ENCODE measurements around the gene ATXN1L.
"Not testable (repeated sequence)": the region's sequence is repeated elsewhere in the genome, so short reads cannot be mapped to it uniquely, and the experiment has no call there.

The ATXN1L gene

DNA sequence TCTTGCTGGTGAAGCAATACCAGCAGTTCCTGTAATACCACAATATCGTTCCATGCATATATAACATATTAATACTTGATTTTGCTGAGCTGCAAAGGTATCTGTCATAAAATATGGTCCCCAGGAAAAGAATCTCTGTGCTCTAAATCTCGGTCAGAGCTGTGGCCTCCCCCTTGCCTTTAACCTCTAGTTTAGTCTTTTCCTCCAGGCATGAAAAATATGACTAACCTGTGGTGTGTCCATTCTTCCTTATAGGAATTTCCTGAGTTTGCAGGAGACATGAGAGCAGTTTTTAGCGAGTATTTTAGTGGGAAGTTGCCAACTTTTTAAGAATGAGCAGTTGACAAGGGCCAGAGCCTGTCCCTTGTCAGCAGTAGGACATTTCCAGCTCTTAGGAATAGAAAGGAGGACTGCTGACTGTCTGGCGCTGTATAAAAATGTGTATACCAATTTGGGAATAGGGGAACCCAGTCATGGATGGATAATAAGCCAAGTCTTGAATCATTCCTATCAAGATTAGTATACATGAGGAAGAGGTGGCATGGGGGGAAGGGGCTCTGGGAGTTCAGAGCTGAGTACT, 8.7 kb downstream of the ATXN1L start:
- intact Hi-C loops (cut with DNase I; ENCODE audit: low total_unique reads) = no loop called here
- Histone ChIP-seq H3K27me3 (no peaks in the 10 kb centered on the region), H3K4me3 (no peak overlapping the region), H3K36me3 (peaks cover 31 to 68% (median 42%) of the 10 kb centered on the region in 3 donors), H3K9me3 (no peaks in the 10 kb centered on the region), H3K4me1 (peaks cover 0 to 25% (median 4%) of the 10 kb centered on the region in 4 donors), H3K27ac (no peak overlapping the region)
- DNase-seq = no peak
- TF ChIP-seq CTCF (IDR thresholded peaks at IDR 0.05) = no peak

DNA sequence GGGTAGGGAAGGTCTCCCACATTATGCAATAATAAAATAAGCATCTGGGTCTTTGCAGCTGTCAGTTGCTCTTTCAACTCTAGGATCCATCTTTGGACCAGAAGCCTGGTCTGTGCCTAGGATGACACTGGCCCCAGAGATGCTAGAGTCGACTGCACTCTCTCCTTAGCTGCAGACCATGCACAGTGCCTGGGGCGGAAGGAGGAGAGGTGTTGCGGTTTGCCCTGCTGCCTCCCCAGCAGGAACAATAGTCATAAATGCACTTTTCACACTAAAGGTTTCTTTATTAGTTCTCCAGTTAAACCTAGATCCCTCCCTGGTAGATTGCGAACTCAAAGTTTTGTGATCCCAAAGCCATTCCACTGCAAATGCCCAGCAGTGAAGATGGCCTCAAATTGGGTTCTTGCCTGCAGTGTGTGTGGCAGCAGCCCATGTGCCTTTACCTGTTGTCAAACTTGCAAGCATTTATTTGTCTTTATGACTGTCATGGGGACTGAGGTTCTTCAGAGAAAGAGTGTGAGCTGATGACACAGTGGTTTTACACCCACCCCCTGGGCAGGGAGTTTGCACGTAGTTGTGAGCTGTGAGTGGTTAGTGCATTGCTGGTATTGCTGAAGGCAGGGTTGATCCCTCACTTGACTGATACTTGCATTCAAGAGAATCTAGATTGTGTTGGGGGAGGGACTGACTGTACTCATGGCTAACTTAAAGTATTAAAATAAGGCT, 10.3 kb downstream of the ATXN1L start:
- Histone ChIP-seq H3K27me3 (no peaks in the 10 kb centered on the region), H3K4me3 (no peak overlapping the region), H3K4me1 (peaks cover 0 to 32% (median 4%) of the 10 kb centered on the region in 4 donors), H3K9me3 (no peaks in the 10 kb centered on the region), H3K36me3 (peaks cover 16 to 68% (median 40%) of the 10 kb centered on the region in 3 donors), H3K27ac (no peak overlapping the region)
- intact Hi-C loops (cut with DNase I; ENCODE audit: low total_unique reads) = no loop called here
- no peak for DNase-seq
- TF ChIP-seq CTCF (IDR thresholded peaks at IDR 0.05) = no peak

- Histone ChIP-seq H3K4me3 (no peak overlapping the region), H3K36me3 (peaks cover 21 to 68% (median 56%) of the 10 kb centered on the region in 3 donors), H3K27ac (peak overlapping the region in 1 of 2 donors; percentile 41), H3K4me1 (peaks cover 0 to 32% (median 4%) of the 10 kb centered on the region in 4 donors), H3K27me3 (no peaks in the 10 kb centered on the region), H3K9me3 (no peaks in the 10 kb centered on the region)
- DNase-seq = no peak
- intact Hi-C loops (cut with DNase I; ENCODE audit: low total_unique reads) = no loop called here
- TF ChIP-seq CTCF (IDR thresholded peaks at IDR 0.05) = no peak
Observed at GRCh38 chr16:71859762-71860521, 14.2 kb downstream of the ATXN1L start.

GRCh38 chr16:71863995-71864394, 18.2 kb downstream of the ATXN1L start:
- Histone ChIP-seq H3K27me3 (no peaks in the 10 kb centered on the region), H3K9me3 (no peaks in the 10 kb centered on the region), H3K36me3 (peaks cover 21 to 84% (median 59%) of the 10 kb centered on the region in 3 donors), H3K4me1 (peaks cover 0 to 10% (median 0%) of the 10 kb centered on the region in 4 donors), H3K4me3 (no peak overlapping the region), H3K27ac (no peak overlapping the region)
- TF ChIP-seq CTCF (IDR thresholded peaks at IDR 0.05) = no peak
- DNase-seq = no peak
- intact Hi-C loops (cut with DNase I; ENCODE audit: low total_unique reads) = no loop called here

DNA sequence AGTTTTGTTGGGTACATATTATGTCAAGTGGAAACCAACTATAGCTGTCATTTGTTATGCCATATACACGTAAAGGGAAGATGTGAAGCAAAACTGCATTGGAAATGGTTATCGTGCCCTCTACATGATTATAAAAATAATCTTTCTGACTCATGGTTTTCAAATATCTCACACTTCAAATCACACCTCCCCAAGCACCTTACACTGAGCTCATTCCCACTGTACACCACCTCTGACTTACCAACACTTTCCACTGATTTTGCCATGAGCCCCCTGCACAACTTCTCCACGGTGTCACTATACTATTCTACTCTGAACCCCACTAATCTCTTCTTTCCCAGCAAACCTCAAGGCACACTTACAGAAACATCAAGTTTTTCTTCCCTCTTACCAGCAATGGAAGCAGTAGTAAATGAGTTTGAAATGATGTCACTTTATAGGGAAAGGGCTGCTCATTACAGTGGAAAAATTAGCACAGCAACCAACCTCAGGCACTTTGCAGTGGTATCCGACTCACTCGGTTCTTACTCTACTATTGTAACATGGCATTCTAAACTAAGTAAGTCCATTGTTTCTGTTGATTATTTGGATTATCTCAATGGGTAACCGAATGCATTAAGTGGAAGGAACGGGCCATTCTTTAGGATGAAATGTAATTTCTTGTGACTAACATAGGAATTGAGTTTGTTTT, 19.5 kb downstream of the ATXN1L start:
- Histone ChIP-seq H3K4me1 (no peaks in the 10 kb centered on the region), H3K36me3 (peaks cover 21 to 80% (median 57%) of the 10 kb centered on the region in 3 donors), H3K27me3 (no peaks in the 10 kb centered on the region), H3K4me3 (no peak overlapping the region), H3K27ac (no peak overlapping the region), H3K9me3 (no peaks in the 10 kb centered on the region)
- no peak for TF ChIP-seq CTCF (IDR thresholded peaks at IDR 0.05)
- no peak for DNase-seq
- intact Hi-C loops (cut with DNase I; ENCODE audit: low total_unique reads) = no loop called here

- H3K4me1 ChIP-seq = not testable (repeated sequence)
- peaks cover 21 to 61% (median 41%) of the 10 kb centered on the region in 3 donors for H3K36me3 ChIP-seq
Observed at GRCh38 chr16:71867175-71867574, 21.4 kb downstream of the ATXN1L start.

More at GRCh38 chr16:71867175-71867574, 21.4 kb downstream of the ATXN1L start:
- DNase-seq; intact Hi-C loops (cut with DNase I; ENCODE audit: low total_unique reads); H3K9me3 ChIP-seq; H3K27ac ChIP-seq; H3K4me3 ChIP-seq; H3K27me3 ChIP-seq: not testable (repeated sequence)
